ENCODE measurements around the gene CDK19. TPM values are rescaled to one million over a fixed set of nuclear protein-coding genes. Genes with fewer than 3 reads are reported as not detected.

The CDK19 gene
- total RNA-seq, 2 donors from 2014 or later: 16.8 to 20.8 TPM

DNA sequence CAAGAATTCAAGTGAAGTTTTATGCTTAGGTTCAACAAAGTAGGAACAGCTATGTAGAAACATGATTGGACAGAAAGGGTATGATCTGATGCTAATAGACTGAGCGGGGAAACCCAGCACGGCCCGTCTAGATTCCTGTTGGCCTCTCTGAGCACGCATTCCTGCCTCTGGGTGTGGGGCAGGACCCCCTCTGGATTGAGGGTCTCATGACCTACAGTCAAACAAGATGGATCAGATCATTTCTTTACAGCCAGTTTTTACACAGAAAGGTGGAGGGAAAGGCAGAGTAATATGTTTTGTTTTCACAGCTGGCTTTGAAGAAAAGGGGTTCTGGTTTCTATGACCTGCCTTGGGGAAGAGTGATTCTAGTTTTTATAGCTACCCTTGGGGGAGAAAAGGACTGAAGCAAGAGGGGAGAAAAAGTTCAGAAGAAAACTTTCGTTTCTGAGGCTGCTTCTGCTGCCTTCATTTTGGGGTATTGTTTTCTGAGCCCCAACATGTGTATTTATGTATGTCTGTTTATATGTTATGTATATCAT lies 239.3 kb downstream of the CDK19 start:
- Histone ChIP-seq H3K4me1 (ENCODE audit: control insufficient read depth, insufficient read depth, low read length) (no peaks in the 10 kb centered on the region), H3K27ac (ENCODE audit: low read depth, low read length) (no peak overlapping the region), H3K9me3 (ENCODE audit: control insufficient read depth, low read length) (no peaks in the 10 kb centered on the region), H3K36me3 (ENCODE audit: control insufficient read depth, insufficient read depth, low read length) (no peaks in the 10 kb centered on the region), H3K4me3 (ENCODE audit: low read length) (no peak overlapping the region), H3K9ac (ENCODE audit: extremely low read depth, low read length, poor library complexity, severe bottlenecking) (no peak overlapping the region), H3K27me3 (ENCODE audit: control insufficient read depth, insufficient read depth, low read length, poor library complexity, severe bottlenecking) (no peaks in the 10 kb centered on the region)
- DNase-seq: no peak
- H3K4me3 Mint-ChIP-seq: no peak overlapping the region
- H3K4me1 Mint-ChIP-seq: peaks cover 3% of the 10 kb centered on the region
- TF ChIP-seq, protein P1, sequence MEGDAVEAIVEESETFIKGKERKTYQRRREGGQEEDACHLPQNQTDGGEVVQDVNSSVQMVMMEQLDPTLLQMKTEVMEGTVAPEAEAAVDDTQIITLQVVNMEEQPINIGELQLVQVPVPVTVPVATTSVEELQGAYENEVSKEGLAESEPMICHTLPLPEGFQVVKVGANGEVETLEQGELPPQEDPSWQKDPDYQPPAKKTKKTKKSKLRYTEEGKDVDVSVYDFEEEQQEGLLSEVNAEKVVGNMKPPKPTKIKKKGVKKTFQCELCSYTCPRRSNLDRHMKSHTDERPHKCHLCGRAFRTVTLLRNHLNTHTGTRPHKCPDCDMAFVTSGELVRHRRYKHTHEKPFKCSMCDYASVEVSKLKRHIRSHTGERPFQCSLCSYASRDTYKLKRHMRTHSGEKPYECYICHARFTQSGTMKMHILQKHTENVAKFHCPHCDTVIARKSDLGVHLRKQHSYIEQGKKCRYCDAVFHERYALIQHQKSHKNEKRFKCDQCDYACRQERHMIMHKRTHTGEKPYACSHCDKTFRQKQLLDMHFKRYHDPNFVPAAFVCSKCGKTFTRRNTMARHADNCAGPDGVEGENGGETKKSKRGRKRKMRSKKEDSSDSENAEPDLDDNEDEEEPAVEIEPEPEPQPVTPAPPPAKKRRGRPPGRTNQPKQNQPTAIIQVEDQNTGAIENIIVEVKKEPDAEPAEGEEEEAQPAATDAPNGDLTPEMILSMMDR (conservative IDR thresholded peaks at IDR 0.05): no peak
- peaks cover 1% of the 10 kb centered on the region for H3K9me3 Mint-ChIP-seq
- no peak overlapping the region for H3K27ac Mint-ChIP-seq
- 84 to 90% methylated on average over 4 to 5 of the region's 5 CpGs for WGBS, 2 experiments (ENCODE audit: insufficient coverage in 1 of 2, insufficient read length in 1 of 2)
- H3K36me3 Mint-ChIP-seq (ENCODE audit: low read depth): peaks cover 1% of the 10 kb centered on the region
- H3K27me3 Mint-ChIP-seq (ENCODE audit: insufficient read depth): no peaks in the 10 kb centered on the region

- no peak for DNase-seq
- Mint-ChIP-seq H3K27ac (no peak overlapping the region), H3K36me3 (ENCODE audit: low read depth) (peaks cover 1% of the 10 kb centered on the region), H3K4me1 (peaks cover 3% of the 10 kb centered on the region), H3K27me3 (ENCODE audit: insufficient read depth) (no peaks in the 10 kb centered on the region), H3K9me3 (peaks cover 1% of the 10 kb centered on the region), H3K4me3 (no peak overlapping the region)
- Histone ChIP-seq H3K27ac (ENCODE audit: low read depth, low read length) (no peak overlapping the region), H3K27me3 (ENCODE audit: control insufficient read depth, insufficient read depth, low read length, poor library complexity, severe bottlenecking) (no peaks in the 10 kb centered on the region), H3K9ac (ENCODE audit: extremely low read depth, low read length, poor library complexity, severe bottlenecking) (no peak overlapping the region), H3K9me3 (ENCODE audit: control insufficient read depth, low read length) (no peaks in the 10 kb centered on the region), H3K4me1 (ENCODE audit: control insufficient read depth, insufficient read depth, low read length) (no peaks in the 10 kb centered on the region), H3K4me3 (ENCODE audit: low read length) (no peak overlapping the region), H3K36me3 (ENCODE audit: control insufficient read depth, insufficient read depth, low read length) (no peaks in the 10 kb centered on the region)
- TF ChIP-seq, protein P1 (conservative IDR thresholded peaks at IDR 0.05): no peak
- WGBS, 2 experiments (ENCODE audit: insufficient coverage in 1 of 2, insufficient read length in 1 of 2): 62 to 69% methylated on average over 3 of the region's 3 CpGs
Observed at GRCh38 chr6:110574817-110575216, 240.5 kb downstream of the CDK19 start.

- Mint-ChIP-seq H3K27ac (no peak overlapping the region), H3K27me3 (ENCODE audit: insufficient read depth) (no peaks in the 10 kb centered on the region)
- TF ChIP-seq, protein P1 (conservative IDR thresholded peaks at IDR 0.05): no peak
Observed at GRCh38 chr6:110573537-110573936, 241.7 kb downstream of the CDK19 start.

More at GRCh38 chr6:110573537-110573936, 241.7 kb downstream of the CDK19 start:
- Histone ChIP-seq H3K9ac (ENCODE audit: extremely low read depth, low read length, poor library complexity, severe bottlenecking) (no peak overlapping the region), H3K27ac (ENCODE audit: low read depth, low read length) (no peak overlapping the region), H3K36me3 (ENCODE audit: control insufficient read depth, insufficient read depth, low read length) (no peaks in the 10 kb centered on the region), H3K4me1 (ENCODE audit: control insufficient read depth, insufficient read depth, low read length) (no peaks in the 10 kb centered on the region), H3K9me3 (ENCODE audit: control insufficient read depth, low read length) (no peaks in the 10 kb centered on the region), H3K4me3 (ENCODE audit: low read length) (no peak overlapping the region), H3K27me3 (ENCODE audit: control insufficient read depth, insufficient read depth, low read length, poor library complexity, severe bottlenecking) (no peaks in the 10 kb centered on the region)
- Mint-ChIP-seq H3K4me3 (no peak overlapping the region), H3K9me3 (peaks cover 1% of the 10 kb centered on the region), H3K4me1 (peaks cover 3% of the 10 kb centered on the region), H3K36me3 (ENCODE audit: low read depth) (peaks cover 1% of the 10 kb centered on the region)
- WGBS, 2 experiments (ENCODE audit: insufficient coverage in 1 of 2, insufficient read length in 1 of 2): 78% methylated on average over 2 of the region's 2 CpGs; no CpG with 5 or more reads in 1 of the 2 experiments
- DNase-seq: no peak
